SU-DHL-6 (cell line): ENCODE measurements around the gene VILL.

Source experiments
- H2AFZ ChIP-seq: fragments of 200-600 bp; sonication (generic); 2 replicates; pipeline ENCODE4 v1.6.1; 2014; ENCODE audit warnings: low read depth, mild to moderate bottlenecking, moderate library complexity, mixed read lengths, antibody characterized with exemption, low read length; ENCODE audit not compliant: severe bottlenecking
- H3F3A ChIP-seq: fragments of 200-600 bp; shearing (Covaris generic); 2 replicates; pipeline ENCODE4 v1.6.0; 2016; ENCODE audit warnings: antibody characterized with exemption, mild to moderate bottlenecking; ENCODE audit not compliant: insufficient read depth
- H3K27ac ChIP-seq: fragments of 200-600 bp; sonication (generic); 2 replicates; pipeline ENCODE4 v1.5.1; 2016; ENCODE audit warnings: low read depth, mild to moderate bottlenecking, low read length, moderate library complexity, mixed read lengths
- H3K27me3 ChIP-seq: fragments of 200-600 bp; sonication (generic), shearing (Covaris generic); 2 replicates; pipeline ENCODE4 v1.6.0; 2014; ENCODE audit warnings: mild to moderate bottlenecking, low read length
- H3K36me3 ChIP-seq: fragments of 200-600 bp; sonication (generic); 2 replicates; pipeline ENCODE4 v1.6.1; 2014; ENCODE audit warnings: mild to moderate bottlenecking, low read length, mixed read lengths
- H3K4me2 ChIP-seq: fragments of 300-600, 200-600 bp; shearing (Covaris generic), sonication (generic); 2 replicates; pipeline ENCODE4 v1.6.0; 2014; ENCODE audit warnings: low read length, low read depth, mild to moderate bottlenecking; ENCODE audit not compliant: poor library complexity, severe bottlenecking
- H3K4me3 ChIP-seq: fragments of 200-600 bp; sonication (generic); 2 replicates; pipeline ENCODE4 v1.5.1; 2014; ENCODE audit warnings: antibody characterized with exemption, low read length, mild to moderate bottlenecking, mixed read lengths; ENCODE audit not compliant: insufficient read depth, poor library complexity, severe bottlenecking
- H3K79me2 ChIP-seq: fragments of 200-600 bp; sonication (generic); 2 replicates; pipeline ENCODE4 v1.6.1; 2014; ENCODE audit warnings: mild to moderate bottlenecking, low read length, moderate library complexity; ENCODE audit not compliant: insufficient read depth
- H3K9ac ChIP-seq: fragments of 200-600 bp; sonication (generic); 2 replicates; pipeline ENCODE4 v1.7.0; 2014; ENCODE audit warnings: mild to moderate bottlenecking, low read length
- H3K9me2 ChIP-seq: fragments of 200-600 bp; sonication (generic); replicated peaks from 2 replicates; pipeline ENCODE4 v1.6.1; 2014; ENCODE audit warnings: low read length; ENCODE audit not compliant: insufficient read depth
- H3K9me3 ChIP-seq: fragments of 200-600 bp; sonication (generic); 2 replicates; pipeline ENCODE4 v1.6.1; 2014; ENCODE audit warnings: low read length, mixed read lengths; ENCODE audit not compliant: insufficient read depth
- H4K20me1 ChIP-seq: fragments of 200-600 bp; sonication (generic); 2 replicates; pipeline ENCODE4 v1.6.1; 2014; ENCODE audit warnings: low read depth, mild to moderate bottlenecking, antibody characterized with exemption, low read length, moderate library complexity, mixed read lengths
- EZH2phosphoT487 ChIP-seq: fragments of 200-600 bp; sonication (generic), shearing (Covaris generic); conservative IDR thresholded peaks from 2 replicates; pipeline ENCODE4 v1.6.1; 2018; ENCODE audit warnings: mild to moderate bottlenecking, antibody characterized with exemption, low read length, moderate library complexity, mixed read lengths
- TF ChIP-seq, protein P1 (sequence below): fragments of 200-600 bp; sonication (generic); IDR thresholded peaks from one replicate; pipeline ENCODE4 v1.5.1; 2017; ENCODE audit warnings: antibody characterized with exemption, mild to moderate bottlenecking, low read length, moderate library complexity; ENCODE audit not compliant: insufficient read depth, poor library complexity, severe bottlenecking

Gene VILL

DNA sequence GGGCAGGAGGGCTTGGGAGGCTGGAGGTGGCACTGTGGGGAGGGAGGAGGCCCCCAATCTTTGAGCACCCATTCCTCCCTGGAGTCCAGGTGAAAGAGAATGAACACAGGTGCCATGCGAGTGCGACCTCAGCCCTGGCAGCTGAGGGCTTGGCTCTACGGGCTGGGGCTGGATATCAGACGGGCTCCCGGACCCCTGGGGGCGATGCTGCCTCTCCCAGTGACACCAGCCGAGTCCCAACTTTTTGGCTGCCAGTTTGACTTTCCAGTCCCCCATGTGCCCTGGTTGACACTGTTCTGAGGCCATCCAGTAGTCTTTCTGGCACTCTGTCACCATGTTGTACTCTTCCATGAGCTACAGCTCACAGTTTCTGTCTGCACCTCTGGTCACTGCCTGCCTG, 1.2 kb downstream of the VILL start:
- Histone ChIP-seq H3K36me3 (no peaks in the 10 kb centered on the region), H3K9me2 (no peaks in the 10 kb centered on the region), H2AFZ (no peak overlapping the region), H3K9ac (no peak overlapping the region), H3K27me3 (no peaks in the 10 kb centered on the region), H3F3A (no peaks in the 10 kb centered on the region), H3K4me2 (no peak overlapping the region), H3K9me3 (no peaks in the 10 kb centered on the region), H3K79me2 (no peaks in the 10 kb centered on the region), H3K4me3 (no peak overlapping the region), H3K27ac (no peak overlapping the region), H4K20me1 (no peaks in the 10 kb centered on the region)
- TF ChIP-seq, protein P1, sequence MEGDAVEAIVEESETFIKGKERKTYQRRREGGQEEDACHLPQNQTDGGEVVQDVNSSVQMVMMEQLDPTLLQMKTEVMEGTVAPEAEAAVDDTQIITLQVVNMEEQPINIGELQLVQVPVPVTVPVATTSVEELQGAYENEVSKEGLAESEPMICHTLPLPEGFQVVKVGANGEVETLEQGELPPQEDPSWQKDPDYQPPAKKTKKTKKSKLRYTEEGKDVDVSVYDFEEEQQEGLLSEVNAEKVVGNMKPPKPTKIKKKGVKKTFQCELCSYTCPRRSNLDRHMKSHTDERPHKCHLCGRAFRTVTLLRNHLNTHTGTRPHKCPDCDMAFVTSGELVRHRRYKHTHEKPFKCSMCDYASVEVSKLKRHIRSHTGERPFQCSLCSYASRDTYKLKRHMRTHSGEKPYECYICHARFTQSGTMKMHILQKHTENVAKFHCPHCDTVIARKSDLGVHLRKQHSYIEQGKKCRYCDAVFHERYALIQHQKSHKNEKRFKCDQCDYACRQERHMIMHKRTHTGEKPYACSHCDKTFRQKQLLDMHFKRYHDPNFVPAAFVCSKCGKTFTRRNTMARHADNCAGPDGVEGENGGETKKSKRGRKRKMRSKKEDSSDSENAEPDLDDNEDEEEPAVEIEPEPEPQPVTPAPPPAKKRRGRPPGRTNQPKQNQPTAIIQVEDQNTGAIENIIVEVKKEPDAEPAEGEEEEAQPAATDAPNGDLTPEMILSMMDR = no peak
- TF ChIP-seq EZH2phosphoT487 = no peak

DNA sequence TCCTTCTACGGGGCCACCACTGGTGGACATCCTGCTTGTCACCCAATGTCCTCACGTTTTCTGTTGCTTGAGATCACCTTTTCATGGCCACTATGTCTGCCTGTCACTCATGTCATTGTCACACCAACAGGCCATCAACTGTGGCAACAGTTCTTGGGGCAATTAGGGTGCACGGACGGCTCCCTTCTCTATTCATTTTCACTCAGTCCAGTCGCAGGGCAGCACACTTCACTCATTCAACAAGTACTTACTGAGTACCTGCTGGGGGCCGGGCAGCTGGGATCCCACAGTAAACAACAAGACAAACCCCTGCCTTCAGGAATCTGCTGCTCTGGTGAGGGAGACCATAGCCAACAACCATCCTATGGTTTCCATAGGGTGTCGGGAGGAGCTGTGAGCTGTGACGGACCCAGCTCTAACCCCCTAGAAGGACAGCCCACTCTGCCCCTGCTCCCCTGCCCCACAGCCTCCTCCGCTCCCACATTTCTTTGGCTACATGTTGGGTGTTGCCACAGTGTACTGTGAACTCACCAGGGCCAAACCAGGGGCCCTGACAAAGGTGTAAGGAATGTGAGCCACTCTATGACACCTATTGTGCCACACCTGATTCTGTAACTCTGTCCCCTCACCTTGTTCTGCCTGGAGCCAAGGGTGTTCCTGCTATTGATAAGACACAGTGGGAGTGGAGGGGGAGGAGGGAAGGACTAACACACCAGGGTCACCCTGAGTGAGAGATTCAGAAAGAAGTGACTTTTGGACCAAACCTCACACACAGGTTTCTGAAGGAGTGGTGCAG, 1.9 kb downstream of the VILL start:
- TF ChIP-seq, protein P1 = no peak
- no peak for TF ChIP-seq EZH2phosphoT487
- H3K9me3 ChIP-seq = no peaks in the 10 kb centered on the region
- H2AFZ ChIP-seq = no peak overlapping the region
- no peaks in the 10 kb centered on the region for H3F3A ChIP-seq
- H3K79me2 ChIP-seq = no peaks in the 10 kb centered on the region
- H4K20me1 ChIP-seq = no peaks in the 10 kb centered on the region
- H3K9me2 ChIP-seq = no peaks in the 10 kb centered on the region
- no peak overlapping the region for H3K9ac ChIP-seq
- H3K27me3 ChIP-seq = no peaks in the 10 kb centered on the region
- no peaks in the 10 kb centered on the region for H3K36me3 ChIP-seq
- H3K4me3 ChIP-seq = no peak overlapping the region
- H3K27ac ChIP-seq = no peak overlapping the region
- H3K4me2 ChIP-seq = no peak overlapping the region

DNA sequence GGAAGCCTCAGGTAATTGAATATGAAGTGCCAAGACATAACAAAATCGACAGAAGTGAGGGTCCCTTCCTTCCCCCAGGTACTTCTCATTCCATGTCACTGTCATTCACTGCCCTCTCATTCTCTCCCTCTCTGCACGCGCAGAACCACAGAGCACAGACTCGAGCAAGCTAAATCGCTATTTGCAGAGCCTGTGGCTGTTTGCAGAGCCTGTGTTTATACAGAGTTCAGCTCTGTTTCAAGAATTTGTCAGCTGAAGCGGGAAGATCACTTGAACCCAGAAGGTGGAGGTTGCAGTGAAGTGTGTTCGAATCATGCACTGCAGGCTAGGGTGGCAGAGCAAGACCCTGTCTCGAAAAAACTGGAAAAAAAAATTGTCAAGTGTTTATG, 2.5 kb downstream of the VILL start:
- Histone ChIP-seq H4K20me1 (no peaks in the 10 kb centered on the region), H3K4me2 (no peak overlapping the region), H3K36me3 (no peaks in the 10 kb centered on the region), H3K27me3 (no peaks in the 10 kb centered on the region), H3F3A (no peaks in the 10 kb centered on the region), H3K9me2 (no peaks in the 10 kb centered on the region), H3K9me3 (no peaks in the 10 kb centered on the region), H3K4me3 (no peak overlapping the region), H2AFZ (no peak overlapping the region), H3K9ac (no peak overlapping the region), H3K27ac (no peak overlapping the region), H3K79me2 (no peaks in the 10 kb centered on the region)
- TF ChIP-seq, protein P1 = no peak
- no peak for TF ChIP-seq EZH2phosphoT487
